Measurements from ENCODE around the gene MYOCD. TPM values are rescaled to one million over a fixed set of nuclear protein-coding genes. Genes with fewer than 3 reads are reported as not detected.

The MYOCD gene
- total RNA-seq, 4 donors from 2014 or later = 0.29 to 1.9 (median 0.98) TPM

DNA sequence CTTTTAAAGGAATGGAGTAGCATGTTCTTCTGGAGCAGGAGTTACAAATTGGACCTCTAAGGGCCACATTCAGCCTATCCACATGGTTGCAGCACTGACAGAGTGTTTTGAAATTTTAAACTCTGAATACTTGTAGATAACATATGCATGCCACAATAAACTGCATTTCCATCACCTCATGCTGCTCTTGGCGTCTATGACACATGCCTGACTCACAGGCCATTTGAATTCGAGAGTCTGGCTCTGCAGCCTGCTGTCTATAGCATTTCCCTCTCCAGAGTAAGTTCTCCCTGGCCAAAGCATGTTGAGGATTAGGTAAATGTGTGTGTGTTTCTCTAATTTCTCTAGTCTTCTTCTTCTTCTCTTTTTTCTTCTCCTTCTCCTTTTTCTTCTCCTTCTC, 28.7 kb upstream of the MYOCD start:
- Histone ChIP-seq H3K36me3 (no peaks in the 10 kb centered on the region), H3K9me3 (no peaks in the 10 kb centered on the region), H3K4me3 (replicated peaks in 1 of 3) (no peak overlapping the region), H3K27me3 (no peaks in the 10 kb centered on the region), H3K4me1 (no peaks in the 10 kb centered on the region), H3K27ac (no peak overlapping the region)
- intact Hi-C loops (cut with DNase I) = no loop called here
- WGBS, 2 donors = 47 to 82% methylated on average over 2 of the region's 2 CpGs
- no peak for DNase-seq
- no peak for TF ChIP-seq CTCF (IDR thresholded peaks at IDR 0.05)
- TF ChIP-seq POLR2A (IDR thresholded peaks at IDR 0.05) = no peak

DNA sequence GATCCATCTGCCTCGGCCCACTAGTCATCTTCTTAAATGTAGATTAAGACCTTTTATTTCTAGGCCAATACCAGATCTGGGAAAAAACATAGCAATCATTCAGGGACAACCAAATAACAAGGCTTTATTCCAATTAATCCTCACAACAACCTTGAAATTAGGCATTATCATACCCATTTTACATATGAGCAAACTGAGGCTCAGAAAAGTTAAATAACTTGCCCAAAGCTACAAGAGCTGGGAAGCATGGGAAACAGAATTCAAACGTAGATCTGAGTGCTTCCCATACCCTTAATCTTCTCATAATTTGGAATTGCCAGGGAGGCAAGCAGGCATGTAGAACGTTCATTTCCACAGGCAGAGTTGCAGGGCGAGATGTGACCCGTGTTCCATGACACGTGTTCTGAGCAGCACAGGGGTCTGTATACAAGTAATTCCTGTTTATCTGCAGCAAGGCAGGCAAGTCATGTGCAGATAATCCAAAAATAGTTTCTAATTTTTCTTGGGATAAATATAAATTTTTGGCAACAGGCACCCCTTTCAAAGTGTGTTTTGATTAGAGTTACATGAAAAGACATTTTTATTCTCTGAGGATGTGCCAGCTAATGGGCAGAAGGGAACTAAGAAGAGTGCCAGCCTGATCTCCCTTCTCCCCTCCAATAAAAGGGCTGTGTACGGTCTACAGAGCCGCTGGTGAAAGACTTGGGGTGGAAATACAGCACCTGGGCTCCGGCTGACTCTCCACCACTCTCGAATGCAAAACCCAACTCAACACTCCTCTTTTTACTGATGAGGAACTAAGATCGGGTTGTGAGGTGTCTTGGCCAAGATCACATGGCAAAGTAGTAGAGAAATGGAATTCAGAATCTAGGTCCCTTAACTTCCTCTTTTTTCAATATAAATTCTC, 27.7 kb upstream of the MYOCD start:
- Histone ChIP-seq H3K4me3 (replicated peaks in 1 of 3) (no peak overlapping the region), H3K9me3 (no peaks in the 10 kb centered on the region), H3K4me1 (no peaks in the 10 kb centered on the region), H3K27me3 (no peaks in the 10 kb centered on the region), H3K27ac (no peak overlapping the region), H3K36me3 (no peaks in the 10 kb centered on the region)
- TF ChIP-seq POLR2A (IDR thresholded peaks at IDR 0.05) (no peak), CTCF (IDR thresholded peaks at IDR 0.05) (no peak)
- intact Hi-C loops (cut with DNase I) = no loop called here
- DNase-seq = no peak
- 82 to 84% methylated on average over 11 of the region's 11 CpGs for WGBS, 2 donors

GRCh38 chr17:12640364-12640763, 25.3 kb upstream of the MYOCD start:
- Histone ChIP-seq H3K4me1 (no peaks in the 10 kb centered on the region), H3K9me3 (no peaks in the 10 kb centered on the region), H3K27ac (no peak overlapping the region), H3K4me3 (replicated peaks in 1 of 3) (no peak overlapping the region), H3K36me3 (no peaks in the 10 kb centered on the region), H3K27me3 (no peaks in the 10 kb centered on the region)
- TF ChIP-seq CTCF (IDR thresholded peaks at IDR 0.05) = no peak
- TF ChIP-seq POLR2A (IDR thresholded peaks at IDR 0.05) = no peak
- WGBS, 2 donors = 93 to 97% methylated on average over 2 of the region's 2 CpGs
- DNase-seq = no peak
- intact Hi-C loops (cut with DNase I) = no loop called here

DNA sequence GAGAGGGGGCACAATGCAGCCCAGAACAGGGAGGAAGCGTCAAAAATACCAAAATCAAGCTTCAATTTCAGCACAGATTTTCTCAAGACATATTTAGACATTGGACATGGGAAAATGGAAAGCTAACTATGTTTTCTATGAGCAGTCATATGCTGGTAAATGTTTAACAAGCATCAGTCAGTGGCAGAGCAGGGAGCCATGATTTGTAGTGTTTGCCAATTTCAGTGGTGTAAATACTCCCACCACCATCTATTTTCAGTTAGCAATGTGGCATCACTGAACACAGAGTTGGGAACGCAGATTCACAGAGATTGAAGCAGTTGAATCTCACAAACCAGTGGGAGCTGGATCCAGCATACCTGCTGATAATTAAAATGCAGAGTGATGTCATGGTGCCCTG, 24.6 kb upstream of the MYOCD start:
- H3K4me1 ChIP-seq = no peaks in the 10 kb centered on the region
- no peaks in the 10 kb centered on the region for H3K27me3 ChIP-seq
- no peak for TF ChIP-seq POLR2A (IDR thresholded peaks at IDR 0.05)
- no peak for TF ChIP-seq CTCF (IDR thresholded peaks at IDR 0.05)
- no peaks in the 10 kb centered on the region for H3K36me3 ChIP-seq
- no peak overlapping the region for H3K27ac ChIP-seq
- intact Hi-C loops (cut with DNase I) = no loop called here
- 81 to 99% methylated on average over 2 of the region's 2 CpGs for WGBS, 2 donors
- no peak overlapping the region for H3K4me3 ChIP-seq (replicated peaks in 1 of 3)
- no peak for DNase-seq
- H3K9me3 ChIP-seq = no peaks in the 10 kb centered on the region

DNA sequence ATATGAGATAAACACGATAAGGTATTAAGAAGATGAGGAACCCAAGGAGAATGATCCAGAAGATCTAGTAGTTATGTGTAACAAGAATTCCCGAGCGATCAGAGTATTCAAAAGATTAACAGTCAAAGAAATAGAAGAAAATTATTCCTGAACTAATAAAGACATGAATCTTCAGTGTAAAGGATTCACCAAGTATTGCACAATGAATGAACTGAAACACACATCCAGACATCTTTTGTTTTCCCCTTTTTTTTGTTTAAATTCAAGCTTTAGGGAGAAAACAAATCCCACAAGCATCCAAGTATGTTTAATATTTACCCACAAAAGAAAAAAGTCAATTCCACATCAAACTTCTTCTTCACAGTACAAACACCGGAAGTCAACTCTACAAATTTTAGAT, 23.7 kb upstream of the MYOCD start:
- intact Hi-C loops (cut with DNase I) = no loop called here
- H3K9me3 ChIP-seq = no peaks in the 10 kb centered on the region
- DNase-seq = no peak
- no peaks in the 10 kb centered on the region for H3K36me3 ChIP-seq
- H3K27me3 ChIP-seq = no peaks in the 10 kb centered on the region
- TF ChIP-seq CTCF (IDR thresholded peaks at IDR 0.05) (no peak), POLR2A (IDR thresholded peaks at IDR 0.05) (no peak)
- H3K4me3 ChIP-seq (replicated peaks in 1 of 3) = no peak overlapping the region
- no peaks in the 10 kb centered on the region for H3K4me1 ChIP-seq
- WGBS, 2 donors = 80 to 82% methylated on average over 4 of the region's 4 CpGs
- no peak overlapping the region for H3K27ac ChIP-seq
